WTC11 (cell line): ENCODE results near the gene PALD1. TPM values are rescaled to one million over a fixed set of nuclear protein-coding genes. Genes with fewer than 3 reads are reported as not detected.

ENCODE experiments used
- ATAC-seq: fragments of 200-7000 bp; cut with Tn5 transposase; 2 replicates; pipeline ENCODE4 v1.10.0; 2021; ENCODE audit warnings: mild to moderate bottlenecking, moderate library complexity
- CTCF ChIA-PET: fragments of 300-600 bp; sonication (Branson Sonifier 250); formaldehyde crosslinking; loops from one replicate; lab custom pipeline; 2021; ENCODE audit warnings: antibody characterized with exemption; lab: Charles Lee
- POLR2A ChIA-PET: fragments of 350-600 bp; sonication (Branson Sonifier 250); formaldehyde crosslinking; loops from one replicate; lab custom pipeline; 2021; ENCODE audit warnings: antibody characterized with exemption; lab: Charles Lee
- DNase-seq: peaks from one replicate; pipeline ENCODE4 v3.0.0; 2021; ENCODE audit warnings: low spot score
- H3K27ac Mint-ChIP-seq: 2 replicates; pipeline ENCODE4 v1.8.0; 2021; ENCODE audit warnings: mixed read lengths
- H3K27me3 Mint-ChIP-seq: 2 replicates; pipeline ENCODE4 v1.8.0; 2021; ENCODE audit warnings: low read depth, mild to moderate bottlenecking, moderate library complexity, mixed read lengths
- H3K36me3 Mint-ChIP-seq: 2 replicates; pipeline ENCODE4 v1.8.0; 2021; ENCODE audit warnings: mixed read lengths
- H3K4me1 Mint-ChIP-seq: 2 replicates; pipeline ENCODE4 v1.8.0; 2022; ENCODE audit warnings: mixed read lengths
- H3K4me3 Mint-ChIP-seq: 2 replicates; pipeline ENCODE4 v1.8.0; 2021; ENCODE audit warnings: mild to moderate bottlenecking, moderate library complexity, mixed read lengths
- H3K9me3 Mint-ChIP-seq: 2 replicates; pipeline ENCODE4 v1.8.0; 2021; ENCODE audit warnings: mixed read lengths
- CREM ChIP-seq: sonication (generic); formaldehyde crosslinking; IDR thresholded peaks from 2 replicates; pipeline ENCODE4 v1.8.1; 2022; ENCODE audit warnings: mild to moderate bottlenecking, missing genetic modification reagents, moderate library complexity
- KAT7 ChIP-seq: sonication (generic); formaldehyde crosslinking; IDR thresholded peaks from 2 replicates; pipeline ENCODE4 v1.8.1; 2023; ENCODE audit warnings: missing genetic modification reagents, mild to moderate bottlenecking, borderline replicate concordance
- OVOL2 ChIP-seq: fragments of 250-450 bp; sonication (Bioruptor Pico); IDR thresholded peaks from 2 replicates; pipeline ENCODE4 v1.9.0; 2021; ENCODE audit warnings: mild to moderate bottlenecking, borderline replicate concordance
- PRRX2 ChIP-seq: fragments of 250-450 bp; sonication (Bioruptor Pico); IDR thresholded peaks from 2 replicates; pipeline ENCODE4 v1.8.0; 2021; ENCODE audit warnings: mild to moderate bottlenecking
- RORB ChIP-seq: fragments of 250-450 bp; sonication (Bioruptor Pico); IDR thresholded peaks from 2 replicates; pipeline ENCODE4 v1.9.0; 2021; ENCODE audit warnings: mild to moderate bottlenecking
- TCF7 ChIP-seq: sonication (generic); formaldehyde crosslinking; IDR thresholded peaks from 2 replicates; pipeline ENCODE4 v1.8.0; 2022; ENCODE audit warnings: mild to moderate bottlenecking, low read depth, missing genetic modification reagents, moderate library complexity
- ZNF121 ChIP-seq: sonication (generic); formaldehyde crosslinking; IDR thresholded peaks from 2 replicates; pipeline ENCODE4 v1.8.0; 2023; ENCODE audit warnings: missing genetic modification reagents
- ZNF138 ChIP-seq: sonication (generic); formaldehyde crosslinking; conservative IDR thresholded peaks from 2 replicates; pipeline ENCODE4 v1.8.1; 2022; ENCODE audit warnings: mild to moderate bottlenecking, moderate library complexity, missing genetic modification reagents
- ZNF416 ChIP-seq: fragments of 250-450 bp; sonication (Bioruptor Pico); IDR thresholded peaks from 2 replicates; pipeline ENCODE4 v1.9.0; 2021; ENCODE audit warnings: mild to moderate bottlenecking, inconsistent platforms
- total RNA-seq: library from RNA; stranded (reverse); gene quantifications from 3 replicates; pipeline ENCODE4 v1.2.3, GENCODE V29; 2021
- TF ChIP-seq, protein P1 (sequence below): sonication (generic); formaldehyde crosslinking; IDR thresholded peaks from 2 replicates; pipeline ENCODE4 v1.8.1; 2023; ENCODE audit warnings: mild to moderate bottlenecking, missing genetic modification reagents
- TF ChIP-seq, protein P2 (sequence below): fragments of 250-450 bp; sonication (Bioruptor Pico); IDR thresholded peaks from 2 replicates; pipeline ENCODE4 v1.9.0; 2021; ENCODE audit warnings: mild to moderate bottlenecking
- TF ChIP-seq, protein P3 (sequence below): sonication (generic); formaldehyde crosslinking; IDR thresholded peaks from 2 replicates; pipeline ENCODE4 v1.8.0; 2022; ENCODE audit warnings: mild to moderate bottlenecking, missing genetic modification reagents
- TF ChIP-seq, protein P4 (sequence below): fragments of 250-450 bp; sonication (Bioruptor Pico); IDR thresholded peaks from 2 replicates; pipeline ENCODE4 v1.9.0; 2021; ENCODE audit warnings: mild to moderate bottlenecking, borderline replicate concordance
- TF ChIP-seq, protein P5 (sequence below): sonication (generic); formaldehyde crosslinking; IDR thresholded peaks from 2 replicates; pipeline ENCODE4 v1.8.0; 2022; ENCODE audit warnings: missing genetic modification reagents
- TF ChIP-seq, protein P6 (sequence below): sonication (generic); formaldehyde crosslinking; IDR thresholded peaks from 2 replicates; pipeline ENCODE4 v1.8.1; 2022; ENCODE audit warnings: mild to moderate bottlenecking, moderate library complexity, missing genetic modification reagents
- TF ChIP-seq, protein P7 (sequence below): sonication (generic); formaldehyde crosslinking; IDR thresholded peaks from 2 replicates; pipeline ENCODE4 v1.8.1; 2023; ENCODE audit warnings: mild to moderate bottlenecking, missing genetic modification reagents, moderate library complexity

PALD1 gene
- total RNA-seq, 1 experiment from 2014 or later, result 43.6 TPM

DNA sequence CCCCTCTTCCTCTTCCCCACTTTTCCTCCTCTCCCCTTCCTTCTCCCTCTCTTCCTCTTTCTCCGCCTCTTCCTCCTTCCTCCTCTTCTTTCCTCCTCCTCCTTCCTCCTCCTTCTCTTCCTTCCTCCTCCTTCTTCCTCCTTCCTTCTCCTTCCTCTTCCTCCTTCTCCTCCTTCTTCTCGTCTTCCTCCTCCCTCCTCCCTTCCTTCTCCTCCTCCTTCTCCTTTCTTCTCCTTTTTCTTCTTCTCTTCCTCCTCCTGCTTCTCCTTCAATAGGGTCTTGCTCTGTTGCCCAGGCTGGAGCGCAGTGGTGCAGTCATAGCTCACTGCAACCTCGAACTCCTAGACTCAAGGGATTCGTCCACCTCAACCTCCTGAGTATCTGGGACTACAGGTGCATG, 56.9 kb downstream of the PALD1 start:
- ATAC-seq, result no peak
- TF ChIP-seq CREM (CRISPR knock-in tag) (no peak), ZNF121 (peak; percentile 96)
- CTCF ChIA-PET, result interaction anchor here (2.1 to 6.6 kb wide), 2 partner anchors 72 to 156 kb away, joined by 9 to 187 read pairs; no protein-coding TSS in a partner anchor

DNA sequence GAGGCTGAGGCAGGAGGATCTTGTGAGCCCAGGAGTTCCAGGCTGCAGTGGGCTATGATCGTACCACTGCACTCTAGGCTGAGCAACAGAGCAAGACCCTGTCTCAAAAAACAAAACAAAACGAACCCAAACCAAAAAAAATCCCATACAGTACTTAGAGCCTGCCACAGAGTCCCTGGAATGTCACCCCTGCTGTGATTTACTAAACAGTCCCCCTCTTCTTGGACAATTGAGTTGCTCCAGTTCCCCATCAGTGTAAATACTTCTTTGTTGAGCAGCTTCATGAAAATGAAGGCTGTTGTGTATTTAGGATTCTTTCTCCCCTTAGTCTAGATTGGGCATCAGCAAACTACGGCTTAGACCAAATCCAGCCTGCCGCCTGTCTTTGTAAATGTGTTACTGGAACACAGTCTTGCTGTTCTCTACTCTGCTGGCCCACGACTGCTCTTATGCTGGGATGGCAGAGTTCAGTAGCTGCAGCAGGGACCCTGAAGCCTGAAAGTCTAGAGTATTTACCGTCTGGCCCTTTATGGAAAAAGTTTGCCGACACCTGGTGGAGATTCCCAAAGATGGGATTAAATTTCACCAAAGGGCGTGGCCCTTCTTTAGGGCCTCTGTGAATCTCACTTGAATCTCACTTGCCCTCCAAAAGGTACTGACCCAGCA, 57.8 kb downstream of the PALD1 start:
- ATAC-seq (peak; percentile 16), DNase-seq (no peak)
- TF ChIP-seq, protein P1, sequence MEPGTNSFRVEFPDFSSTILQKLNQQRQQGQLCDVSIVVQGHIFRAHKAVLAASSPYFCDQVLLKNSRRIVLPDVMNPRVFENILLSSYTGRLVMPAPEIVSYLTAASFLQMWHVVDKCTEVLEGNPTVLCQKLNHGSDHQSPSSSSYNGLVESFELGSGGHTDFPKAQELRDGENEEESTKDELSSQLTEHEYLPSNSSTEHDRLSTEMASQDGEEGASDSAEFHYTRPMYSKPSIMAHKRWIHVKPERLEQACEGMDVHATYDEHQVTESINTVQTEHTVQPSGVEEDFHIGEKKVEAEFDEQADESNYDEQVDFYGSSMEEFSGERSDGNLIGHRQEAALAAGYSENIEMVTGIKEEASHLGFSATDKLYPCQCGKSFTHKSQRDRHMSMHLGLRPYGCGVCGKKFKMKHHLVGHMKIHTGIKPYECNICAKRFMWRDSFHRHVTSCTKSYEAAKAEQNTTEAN, result no peak
- TF ChIP-seq, protein P2, sequence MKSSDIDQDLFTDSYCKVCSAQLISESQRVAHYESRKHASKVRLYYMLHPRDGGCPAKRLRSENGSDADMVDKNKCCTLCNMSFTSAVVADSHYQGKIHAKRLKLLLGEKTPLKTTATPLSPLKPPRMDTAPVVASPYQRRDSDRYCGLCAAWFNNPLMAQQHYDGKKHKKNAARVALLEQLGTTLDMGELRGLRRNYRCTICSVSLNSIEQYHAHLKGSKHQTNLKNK (CRISPR knock-in tag), result no peak
- TF ChIP-seq, protein P3, sequence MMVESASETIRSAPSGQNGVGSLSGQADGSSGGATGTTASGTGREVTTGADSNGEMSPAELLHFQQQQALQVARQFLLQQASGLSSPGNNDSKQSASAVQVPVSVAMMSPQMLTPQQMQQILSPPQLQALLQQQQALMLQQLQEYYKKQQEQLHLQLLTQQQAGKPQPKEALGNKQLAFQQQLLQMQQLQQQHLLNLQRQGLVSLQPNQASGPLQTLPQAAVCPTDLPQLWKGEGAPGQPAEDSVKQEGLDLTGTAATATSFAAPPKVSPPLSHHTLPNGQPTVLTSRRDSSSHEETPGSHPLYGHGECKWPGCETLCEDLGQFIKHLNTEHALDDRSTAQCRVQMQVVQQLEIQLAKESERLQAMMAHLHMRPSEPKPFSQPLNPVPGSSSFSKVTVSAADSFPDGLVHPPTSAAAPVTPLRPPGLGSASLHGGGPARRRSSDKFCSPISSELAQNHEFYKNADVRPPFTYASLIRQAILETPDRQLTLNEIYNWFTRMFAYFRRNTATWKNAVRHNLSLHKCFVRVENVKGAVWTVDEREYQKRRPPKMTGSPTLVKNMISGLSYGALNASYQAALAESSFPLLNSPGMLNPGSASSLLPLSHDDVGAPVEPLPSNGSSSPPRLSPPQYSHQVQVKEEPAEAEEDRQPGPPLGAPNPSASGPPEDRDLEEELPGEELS (CRISPR knock-in tag), result no peak
- TF ChIP-seq, protein P4, sequence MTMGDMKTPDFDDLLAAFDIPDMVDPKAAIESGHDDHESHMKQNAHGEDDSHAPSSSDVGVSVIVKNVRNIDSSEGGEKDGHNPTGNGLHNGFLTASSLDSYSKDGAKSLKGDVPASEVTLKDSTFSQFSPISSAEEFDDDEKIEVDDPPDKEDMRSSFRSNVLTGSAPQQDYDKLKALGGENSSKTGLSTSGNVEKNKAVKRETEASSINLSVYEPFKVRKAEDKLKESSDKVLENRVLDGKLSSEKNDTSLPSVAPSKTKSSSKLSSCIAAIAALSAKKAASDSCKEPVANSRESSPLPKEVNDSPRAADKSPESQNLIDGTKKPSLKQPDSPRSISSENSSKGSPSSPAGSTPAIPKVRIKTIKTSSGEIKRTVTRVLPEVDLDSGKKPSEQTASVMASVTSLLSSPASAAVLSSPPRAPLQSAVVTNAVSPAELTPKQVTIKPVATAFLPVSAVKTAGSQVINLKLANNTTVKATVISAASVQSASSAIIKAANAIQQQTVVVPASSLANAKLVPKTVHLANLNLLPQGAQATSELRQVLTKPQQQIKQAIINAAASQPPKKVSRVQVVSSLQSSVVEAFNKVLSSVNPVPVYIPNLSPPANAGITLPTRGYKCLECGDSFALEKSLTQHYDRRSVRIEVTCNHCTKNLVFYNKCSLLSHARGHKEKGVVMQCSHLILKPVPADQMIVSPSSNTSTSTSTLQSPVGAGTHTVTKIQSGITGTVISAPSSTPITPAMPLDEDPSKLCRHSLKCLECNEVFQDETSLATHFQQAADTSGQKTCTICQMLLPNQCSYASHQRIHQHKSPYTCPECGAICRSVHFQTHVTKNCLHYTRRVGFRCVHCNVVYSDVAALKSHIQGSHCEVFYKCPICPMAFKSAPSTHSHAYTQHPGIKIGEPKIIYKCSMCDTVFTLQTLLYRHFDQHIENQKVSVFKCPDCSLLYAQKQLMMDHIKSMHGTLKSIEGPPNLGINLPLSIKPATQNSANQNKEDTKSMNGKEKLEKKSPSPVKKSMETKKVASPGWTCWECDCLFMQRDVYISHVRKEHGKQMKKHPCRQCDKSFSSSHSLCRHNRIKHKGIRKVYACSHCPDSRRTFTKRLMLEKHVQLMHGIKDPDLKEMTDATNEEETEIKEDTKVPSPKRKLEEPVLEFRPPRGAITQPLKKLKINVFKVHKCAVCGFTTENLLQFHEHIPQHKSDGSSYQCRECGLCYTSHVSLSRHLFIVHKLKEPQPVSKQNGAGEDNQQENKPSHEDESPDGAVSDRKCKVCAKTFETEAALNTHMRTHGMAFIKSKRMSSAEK (CRISPR knock-in tag), result no peak
- TF ChIP-seq TCF7 (CRISPR knock-in tag) (no peak), RORB (CRISPR knock-in tag) (no peak), KAT7 (CRISPR knock-in tag) (no peak), ZNF416 (CRISPR knock-in tag) (no peak), ZNF138 (no peak), PRRX2 (CRISPR knock-in tag) (no peak), OVOL2 (CRISPR knock-in tag) (no peak)
- TF ChIP-seq, protein P5, sequence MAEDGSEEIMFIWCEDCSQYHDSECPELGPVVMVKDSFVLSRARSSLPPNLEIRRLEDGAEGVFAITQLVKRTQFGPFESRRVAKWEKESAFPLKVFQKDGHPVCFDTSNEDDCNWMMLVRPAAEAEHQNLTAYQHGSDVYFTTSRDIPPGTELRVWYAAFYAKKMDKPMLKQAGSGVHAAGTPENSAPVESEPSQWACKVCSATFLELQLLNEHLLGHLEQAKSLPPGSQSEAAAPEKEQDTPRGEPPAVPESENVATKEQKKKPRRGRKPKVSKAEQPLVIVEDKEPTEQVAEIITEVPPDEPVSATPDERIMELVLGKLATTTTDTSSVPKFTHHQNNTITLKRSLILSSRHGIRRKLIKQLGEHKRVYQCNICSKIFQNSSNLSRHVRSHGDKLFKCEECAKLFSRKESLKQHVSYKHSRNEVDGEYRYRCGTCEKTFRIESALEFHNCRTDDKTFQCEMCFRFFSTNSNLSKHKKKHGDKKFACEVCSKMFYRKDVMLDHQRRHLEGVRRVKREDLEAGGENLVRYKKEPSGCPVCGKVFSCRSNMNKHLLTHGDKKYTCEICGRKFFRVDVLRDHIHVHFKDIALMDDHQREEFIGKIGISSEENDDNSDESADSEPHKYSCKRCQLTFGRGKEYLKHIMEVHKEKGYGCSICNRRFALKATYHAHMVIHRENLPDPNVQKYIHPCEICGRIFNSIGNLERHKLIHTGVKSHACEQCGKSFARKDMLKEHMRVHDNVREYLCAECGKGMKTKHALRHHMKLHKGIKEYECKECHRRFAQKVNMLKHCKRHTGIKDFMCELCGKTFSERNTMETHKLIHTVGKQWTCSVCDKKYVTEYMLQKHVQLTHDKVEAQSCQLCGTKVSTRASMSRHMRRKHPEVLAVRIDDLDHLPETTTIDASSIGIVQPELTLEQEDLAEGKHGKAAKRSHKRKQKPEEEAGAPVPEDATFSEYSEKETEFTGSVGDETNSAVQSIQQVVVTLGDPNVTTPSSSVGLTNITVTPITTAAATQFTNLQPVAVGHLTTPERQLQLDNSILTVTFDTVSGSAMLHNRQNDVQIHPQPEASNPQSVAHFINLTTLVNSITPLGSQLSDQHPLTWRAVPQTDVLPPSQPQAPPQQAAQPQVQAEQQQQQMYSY, result no peak
- TF ChIP-seq, protein P6, sequence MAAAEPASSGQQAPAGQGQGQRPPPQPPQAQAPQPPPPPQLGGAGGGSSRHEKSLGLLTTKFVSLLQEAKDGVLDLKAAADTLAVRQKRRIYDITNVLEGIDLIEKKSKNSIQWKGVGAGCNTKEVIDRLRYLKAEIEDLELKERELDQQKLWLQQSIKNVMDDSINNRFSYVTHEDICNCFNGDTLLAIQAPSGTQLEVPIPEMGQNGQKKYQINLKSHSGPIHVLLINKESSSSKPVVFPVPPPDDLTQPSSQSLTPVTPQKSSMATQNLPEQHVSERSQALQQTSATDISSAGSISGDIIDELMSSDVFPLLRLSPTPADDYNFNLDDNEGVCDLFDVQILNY (CRISPR knock-in tag), result no peak
- TF ChIP-seq, protein P7, sequence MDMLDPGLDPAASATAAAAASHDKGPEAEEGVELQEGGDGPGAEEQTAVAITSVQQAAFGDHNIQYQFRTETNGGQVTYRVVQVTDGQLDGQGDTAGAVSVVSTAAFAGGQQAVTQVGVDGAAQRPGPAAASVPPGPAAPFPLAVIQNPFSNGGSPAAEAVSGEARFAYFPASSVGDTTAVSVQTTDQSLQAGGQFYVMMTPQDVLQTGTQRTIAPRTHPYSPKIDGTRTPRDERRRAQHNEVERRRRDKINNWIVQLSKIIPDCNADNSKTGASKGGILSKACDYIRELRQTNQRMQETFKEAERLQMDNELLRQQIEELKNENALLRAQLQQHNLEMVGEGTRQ (CRISPR knock-in tag), result no peak
- TF ChIP-seq, all 79 proteins: peak for 0
- Mint-ChIP-seq H3K27me3 (no peaks in the 10 kb centered on the region), H3K36me3 (peaks cover 6% of the 10 kb centered on the region), H3K4me3 (no peak overlapping the region), H3K27ac (peak overlapping the region; percentile 71), H3K4me1 (peaks cover 16% of the 10 kb centered on the region), H3K9me3 (no peaks in the 10 kb centered on the region)
- CTCF ChIA-PET, result interaction anchor here (0.8 to 6.6 kb wide), 18 partner anchors 8 to 315 kb away, joined by 3 to 187 read pairs (median 5); partner anchors contain the start of gene PALD1
- POLR2A ChIA-PET, result no interaction called here

More for the DNA sequence above, 56.9 kb downstream of the PALD1 start:
- DNase-seq, result no peak
- Mint-ChIP-seq H3K27me3 (no peaks in the 10 kb centered on the region), H3K27ac (no peak overlapping the region), H3K36me3 (peaks cover 6% of the 10 kb centered on the region), H3K4me1 (peaks cover 16% of the 10 kb centered on the region), H3K4me3 (no peak overlapping the region), H3K9me3 (no peaks in the 10 kb centered on the region)
- POLR2A ChIA-PET, result no interaction called here
